Measurements from ENCODE around the gene PKP4. TPM values are rescaled to one million over a fixed set of nuclear protein-coding genes. Genes with fewer than 3 reads are reported as not detected.

The PKP4 gene
- polyA plus RNA-seq, 6 donors from 2014 or later: 0.19 to 1.1 (median 0.55) TPM; not detected in 1

DNA sequence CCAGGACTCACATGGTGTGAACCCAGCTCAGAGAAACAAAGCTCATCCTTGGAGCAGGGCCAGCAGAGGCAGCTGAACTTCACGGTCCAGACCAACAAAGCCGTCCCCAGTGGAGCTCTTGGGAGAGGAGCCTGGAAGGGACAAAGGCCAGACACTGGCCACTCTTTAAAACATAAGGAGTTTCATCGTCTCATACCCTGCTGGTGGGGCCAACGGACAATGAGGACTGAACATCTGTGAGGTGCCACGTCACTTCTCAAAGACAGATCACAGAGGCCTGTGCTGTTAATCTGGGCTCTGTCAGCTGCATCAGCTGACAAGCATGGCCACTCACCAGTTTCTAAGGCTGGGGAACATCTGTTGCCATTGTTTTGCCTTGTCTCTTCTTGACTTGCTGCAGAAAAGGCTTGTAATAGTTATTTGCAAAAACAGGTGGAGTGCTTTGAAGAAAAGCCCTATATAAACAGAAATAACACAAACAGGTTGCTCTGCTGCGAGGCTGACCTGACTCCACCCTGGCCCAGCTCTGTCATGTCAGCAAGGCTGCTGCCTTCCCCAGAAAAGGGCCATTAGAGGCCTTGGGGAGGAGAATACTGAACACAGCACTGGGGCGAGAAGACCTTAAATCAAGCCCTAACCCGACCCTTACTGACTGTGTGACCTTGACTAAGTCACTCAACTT, 270.3 kb downstream of the PKP4 start:
- no peaks in the 10 kb centered on the region for H3K36me3 Mint-ChIP-seq
- no peaks in the 10 kb centered on the region for H3K4me1 Mint-ChIP-seq
- H3K4me3 Mint-ChIP-seq: no peak overlapping the region
- ATAC-seq (ENCODE audit: low read depth in 2 of 2) (no peak), DNase-seq (no peak)
- no peaks in the 10 kb centered on the region for H3K9me3 Mint-ChIP-seq
- H3K27ac Mint-ChIP-seq: peak overlapping the region in 1 of 6 donors; percentile 10
- H3K27me3 Mint-ChIP-seq: no peaks in the 10 kb centered on the region

DNA sequence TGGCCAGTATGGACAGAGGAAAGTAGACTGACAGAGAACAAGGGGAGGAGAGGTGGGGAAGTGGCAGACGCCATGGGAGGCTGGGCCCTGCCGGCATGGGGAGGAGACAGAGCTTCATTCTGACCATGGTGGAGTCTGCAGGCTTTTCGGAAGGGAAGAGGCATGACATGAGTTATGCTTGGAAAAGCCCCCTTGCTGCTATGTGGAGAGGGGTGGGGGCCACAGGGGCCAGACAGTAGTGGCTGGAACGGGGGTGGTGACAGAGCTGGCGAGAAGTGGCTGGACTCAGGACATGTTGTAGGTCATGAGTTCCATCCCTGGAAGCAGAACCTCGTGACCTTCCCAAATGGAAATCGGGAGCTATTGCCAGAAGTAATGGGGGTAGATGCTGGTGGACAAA, 271.7 kb downstream of the PKP4 start:
- H3K27ac Mint-ChIP-seq: no peak overlapping the region
- peaks cover 0 to 4% (median 0%) of the 10 kb centered on the region in 3 donors for H3K27me3 Mint-ChIP-seq
- H3K36me3 Mint-ChIP-seq: no peaks in the 10 kb centered on the region
- no peak for DNase-seq
- H3K4me3 Mint-ChIP-seq: no peak overlapping the region
- H3K4me1 Mint-ChIP-seq: no peaks in the 10 kb centered on the region
- no peak for ATAC-seq (ENCODE audit: low read depth in 2 of 2)
- H3K9me3 Mint-ChIP-seq: no peaks in the 10 kb centered on the region

DNA sequence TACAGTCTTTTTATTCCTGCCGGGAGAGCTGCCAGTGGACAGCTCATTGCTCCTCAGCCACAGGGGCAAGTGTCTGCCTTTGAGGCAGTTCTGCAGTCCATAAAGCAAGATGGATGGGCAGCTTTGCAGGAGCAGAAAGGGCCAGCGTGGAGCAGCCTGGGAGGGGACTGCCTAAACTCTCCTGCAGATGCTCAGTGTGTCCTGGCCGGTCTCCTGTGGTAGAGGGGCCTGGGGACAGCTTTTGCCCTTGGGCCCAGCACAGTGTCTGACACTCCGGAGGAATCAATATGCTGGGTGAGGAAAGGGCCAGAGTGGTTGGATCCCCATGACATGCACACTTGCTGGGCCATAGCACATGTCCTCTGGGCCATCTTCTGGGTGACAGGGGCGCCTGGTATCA, 272.7 kb downstream of the PKP4 start:
- Mint-ChIP-seq H3K9me3 (no peaks in the 10 kb centered on the region), H3K27me3 (peaks cover 0 to 6% (median 0%) of the 10 kb centered on the region in 3 donors), H3K27ac (peak overlapping the region in 1 of 6 donors; percentile 32), H3K36me3 (no peaks in the 10 kb centered on the region), H3K4me1 (no peaks in the 10 kb centered on the region), H3K4me3 (no peak overlapping the region)
- no peak for DNase-seq
- no peak for ATAC-seq (ENCODE audit: low read depth in 2 of 2)

DNA sequence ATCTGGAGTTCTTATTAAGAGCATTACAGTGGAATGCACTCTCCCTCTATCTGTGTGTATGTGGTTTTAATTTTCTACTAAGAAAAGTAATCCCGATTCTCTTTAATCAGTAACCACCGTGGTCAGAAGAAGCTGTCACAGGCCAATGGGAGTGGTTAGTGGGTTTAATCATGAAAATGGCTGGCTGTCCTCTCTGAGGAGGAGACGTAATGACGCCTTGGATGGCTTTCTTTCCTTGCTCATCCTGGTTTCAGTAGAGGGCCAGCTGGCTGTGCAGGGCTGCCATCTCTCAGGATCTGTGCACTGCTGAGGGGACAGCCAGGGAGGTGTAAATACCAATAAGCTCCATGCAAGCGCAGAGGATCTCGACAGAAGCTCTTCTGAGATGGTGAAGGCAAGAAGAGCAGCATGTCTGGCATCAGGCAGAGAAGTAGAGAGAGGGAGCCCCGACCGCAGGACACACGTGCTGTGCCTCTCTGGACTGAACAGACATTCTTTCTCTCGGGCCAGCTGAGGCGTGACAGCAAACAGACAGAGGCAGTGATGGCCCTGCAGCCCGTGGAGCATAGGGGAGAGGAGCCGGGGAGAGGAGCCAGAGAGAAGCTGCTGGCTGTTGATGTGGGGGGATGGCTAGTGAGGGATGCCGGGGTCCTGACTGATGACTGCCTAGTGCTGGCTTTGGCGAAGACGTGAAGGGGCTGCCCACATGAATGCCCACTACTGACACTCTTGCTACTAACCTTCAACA, 273.3 kb downstream of the PKP4 start:
- DNase-seq (no peak), ATAC-seq (ENCODE audit: low read depth in 2 of 2) (no peak)
- no peak overlapping the region for H3K27ac Mint-ChIP-seq
- H3K4me1 Mint-ChIP-seq: no peaks in the 10 kb centered on the region
- H3K9me3 Mint-ChIP-seq: no peaks in the 10 kb centered on the region
- H3K36me3 Mint-ChIP-seq: no peaks in the 10 kb centered on the region
- peaks cover 0 to 6% (median 0%) of the 10 kb centered on the region in 3 donors for H3K27me3 Mint-ChIP-seq
- no peak overlapping the region for H3K4me3 Mint-ChIP-seq

DNA sequence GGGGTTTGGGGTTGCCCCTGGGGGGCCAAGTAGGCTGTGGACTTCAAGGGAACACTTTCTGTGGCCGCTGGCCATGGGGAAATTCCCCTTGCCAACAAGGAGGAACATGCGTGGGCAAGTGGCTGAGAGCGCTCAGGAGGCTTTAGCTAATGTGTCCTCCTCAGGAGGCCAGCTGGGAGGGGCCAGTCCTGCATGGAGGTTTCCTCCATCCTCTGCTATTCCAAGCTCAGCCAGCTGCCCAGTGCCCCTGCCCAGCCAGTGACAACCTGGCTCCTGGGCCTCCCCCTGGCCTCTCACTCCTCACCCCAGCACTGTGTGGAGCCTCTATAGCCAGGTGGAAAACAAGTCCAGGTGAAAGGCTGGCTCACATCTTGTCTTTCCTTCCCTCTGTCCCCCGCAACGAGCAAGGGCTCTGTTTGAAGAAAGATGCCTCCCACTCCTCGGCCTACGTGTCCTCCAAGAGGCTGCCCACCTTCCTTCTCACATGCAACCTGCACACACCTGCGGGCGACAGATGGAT, 273.9 kb downstream of the PKP4 start:
- no peak for DNase-seq
- no peaks in the 10 kb centered on the region for H3K36me3 Mint-ChIP-seq
- no peaks in the 10 kb centered on the region for H3K9me3 Mint-ChIP-seq
- H3K4me1 Mint-ChIP-seq: no peaks in the 10 kb centered on the region
- peaks cover 0 to 6% (median 0%) of the 10 kb centered on the region in 3 donors for H3K27me3 Mint-ChIP-seq
- no peak for ATAC-seq (ENCODE audit: low read depth in 2 of 2)
- H3K27ac Mint-ChIP-seq: no peak overlapping the region
- no peak overlapping the region for H3K4me3 Mint-ChIP-seq

DNA sequence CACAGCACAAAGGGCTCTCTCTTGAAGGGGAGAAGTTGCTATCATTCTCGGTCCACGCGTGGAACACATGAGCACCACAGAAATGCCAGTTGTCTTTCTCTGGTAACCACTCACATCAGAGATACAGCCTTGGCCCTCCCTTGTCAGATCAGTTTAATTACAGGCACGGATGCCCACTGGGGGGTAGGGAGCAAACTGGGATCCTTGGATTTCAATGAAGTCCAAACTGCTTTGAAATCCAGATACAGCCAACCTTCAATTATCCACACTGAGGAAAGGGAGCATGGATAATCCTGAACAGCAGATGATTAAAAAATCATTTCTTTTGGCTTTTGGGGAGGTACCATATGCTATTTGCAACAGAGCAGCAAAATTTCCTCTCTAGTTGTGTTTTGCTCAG, 274.6 kb downstream of the PKP4 start:
- DNase-seq: no peak
- ATAC-seq (ENCODE audit: low read depth in 2 of 2): no peak
- Mint-ChIP-seq H3K4me1 (no peaks in the 10 kb centered on the region), H3K4me3 (no peak overlapping the region), H3K9me3 (no peaks in the 10 kb centered on the region), H3K27me3 (peaks cover 0 to 11% (median 0%) of the 10 kb centered on the region in 3 donors), H3K36me3 (no peaks in the 10 kb centered on the region), H3K27ac (no peak overlapping the region)

Other genes with a start within 250 kb of the PKP4 start
- not detected for gene CCDC148, start 199 bp upstream of the PKP4 start, polyA plus RNA-seq (ENCODE audit: low read depth in 6 of 6)